Brain microvascular endothelial cell (primary cell): ENCODE results near the gene SUSD3.
"Not testable (repeated sequence)": the region's sequence is repeated elsewhere in the genome, so short reads cannot be mapped to it uniquely, and the experiment has no call there.

Source experiments
- DNase-seq: peaks from one replicate; pipeline ENCODE4 v3.0.0-alpha.2; 2020
- H3K27ac ChIP-seq: fragments of 250-450 bp; sonication (Bioruptor Pico); 2 replicates; pipeline ENCODE4 v1.5.1; 2020; ENCODE audit warnings: mild to moderate bottlenecking, moderate library complexity
- H3K27me3 ChIP-seq: fragments of 250-450 bp; sonication (Bioruptor Pico); replicated peaks from 2 replicates; pipeline ENCODE4 v1.5.1; 2020; ENCODE audit warnings: mild to moderate bottlenecking
- H3K36me3 ChIP-seq: fragments of 250-450 bp; sonication (Bioruptor Pico); replicated peaks from 2 replicates; pipeline ENCODE4 v1.5.1; 2020; ENCODE audit warnings: mild to moderate bottlenecking
- H3K4me3 ChIP-seq: 2 replicates; pipeline ENCODE4 v1.5.1; 2011; ENCODE audit warnings: low read depth, mild to moderate bottlenecking, control low read depth, low read length, moderate library complexity
- CTCF ChIP-seq: IDR thresholded peaks from 2 replicates; pipeline ENCODE4 v1.5.1; 2011; ENCODE audit warnings: low read depth, mild to moderate bottlenecking, moderate library complexity, low read length, control low read depth, inconsistent platforms; ENCODE audit errors: missing control alignments
- in situ Hi-C: cut with HindIII; loops from 2 replicates; pipeline ENCODE4 v1.10.0; 2017; ENCODE audit warnings: low sequenced_read_pairs, low pct_ligation_motif_present

SUSD3 gene

GRCh38 chr9:93012963-93013855 is 45.3 kb upstream of the SUSD3 start:
- no peaks in the 10 kb centered on the region for H3K36me3 ChIP-seq
- no peak overlapping the region for H3K27ac ChIP-seq
- H3K4me3 ChIP-seq, result no peak overlapping the region
- no peak for DNase-seq
- no peak for TF ChIP-seq CTCF
- H3K27me3 ChIP-seq, result no peaks in the 10 kb centered on the region
- in situ Hi-C loops, result no loop called here

DNA sequence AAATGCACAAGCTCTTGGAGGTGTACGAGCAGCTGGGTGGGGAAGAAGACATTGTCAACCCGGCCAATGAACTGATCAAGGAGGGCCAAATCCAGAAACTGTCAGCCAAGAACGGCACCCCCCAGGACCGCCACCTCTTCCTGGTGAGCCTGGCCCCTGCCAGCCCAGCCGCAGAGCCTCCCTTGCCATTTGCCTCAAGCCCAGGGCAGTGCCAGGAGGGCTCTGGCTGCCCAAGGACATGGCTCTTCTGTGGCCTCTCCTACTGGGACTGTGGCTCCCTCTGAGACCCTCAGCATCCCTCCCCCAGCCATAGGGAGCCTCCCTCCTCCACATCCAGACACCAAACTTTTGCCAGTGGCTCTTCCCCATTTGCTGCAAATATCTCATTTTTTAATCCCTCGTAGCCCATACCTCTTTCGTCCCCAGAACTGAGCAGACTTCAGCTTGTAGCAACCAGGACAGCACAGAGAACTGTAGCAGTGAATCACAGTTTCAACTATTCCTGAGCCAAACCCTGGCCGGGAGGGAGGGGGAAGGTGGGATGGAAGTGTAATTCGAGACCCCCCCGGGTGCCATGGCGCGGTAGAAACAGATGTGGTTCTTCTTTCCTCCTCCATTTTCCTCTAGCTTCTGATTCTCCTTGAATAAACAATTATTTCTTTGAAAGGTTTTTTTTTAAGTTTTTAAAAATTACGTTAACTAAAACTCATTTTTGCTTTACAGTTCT is 44.5 kb upstream of the SUSD3 start:
- TF ChIP-seq CTCF, result no peak
- H3K36me3 ChIP-seq, result no peaks in the 10 kb centered on the region

DNA sequence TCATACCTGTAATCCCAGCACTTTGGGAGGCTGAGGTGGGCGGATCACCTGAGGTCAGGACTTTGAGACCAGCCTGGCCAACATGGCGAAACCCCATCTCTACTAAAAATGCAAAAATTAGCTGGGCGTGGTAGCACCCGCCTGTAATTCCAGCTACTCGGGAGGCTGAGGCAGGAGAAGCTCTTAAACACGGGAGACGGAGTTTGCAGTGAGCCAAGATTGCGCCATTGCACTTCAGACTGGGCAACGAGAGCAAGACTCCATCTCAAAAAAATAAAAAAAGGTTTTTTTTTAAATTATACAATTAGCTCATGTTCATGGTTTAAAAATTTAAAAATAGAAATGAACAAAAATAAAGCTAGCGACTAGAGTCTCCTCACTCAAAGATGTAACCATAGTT is 43.3 kb upstream of the SUSD3 start:
- in situ Hi-C loops, H3K27ac ChIP-seq, H3K4me3 ChIP-seq, H3K27me3 ChIP-seq, DNase-seq, H3K36me3 ChIP-seq: not testable (repeated sequence)

More for the DNA sequence above, 44.5 kb upstream of the SUSD3 start:
- in situ Hi-C loops, result no loop called here
- no peak for DNase-seq
- Histone ChIP-seq H3K4me3 (no peak overlapping the region), H3K27me3 (no peaks in the 10 kb centered on the region), H3K27ac (no peak overlapping the region)

DNA sequence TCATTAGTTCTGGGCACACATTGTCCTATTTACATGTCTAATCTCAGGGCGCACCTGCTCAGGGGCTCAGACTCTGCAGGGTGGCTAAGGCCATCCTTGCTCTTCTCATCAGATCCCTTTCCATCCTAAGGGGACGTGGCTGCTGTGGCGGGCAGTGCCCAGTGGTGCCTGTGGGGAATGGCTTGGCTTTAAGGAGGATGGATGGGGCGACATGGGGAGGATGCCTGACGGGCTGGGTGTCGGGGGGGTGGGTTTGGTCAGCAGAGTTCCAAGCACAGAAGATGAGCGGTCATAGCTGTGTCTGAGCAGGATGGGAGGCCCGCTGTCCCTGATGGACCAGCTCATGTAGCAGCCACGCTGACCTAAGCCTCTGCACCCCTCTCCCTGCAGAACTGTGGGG is 40.9 kb upstream of the SUSD3 start:
- in situ Hi-C loops, result no loop called here
- TF ChIP-seq CTCF, result no peak
- Histone ChIP-seq H3K27ac (no peak overlapping the region), H3K36me3 (no peaks in the 10 kb centered on the region), H3K27me3 (no peaks in the 10 kb centered on the region), H3K4me3 (no peak overlapping the region)
- no peak for DNase-seq

GRCh38 chr9:93020151-93020550 is 38.4 kb upstream of the SUSD3 start:
- in situ Hi-C loops, result no loop called here

More at GRCh38 chr9:93020151-93020550, 38.4 kb upstream of the SUSD3 start:
- TF ChIP-seq CTCF, result no peak
- H3K4me3 ChIP-seq, result no peak overlapping the region
- no peak overlapping the region for H3K27ac ChIP-seq
- no peaks in the 10 kb centered on the region for H3K27me3 ChIP-seq
- no peak for DNase-seq
- no peaks in the 10 kb centered on the region for H3K36me3 ChIP-seq
